GM18526 (cell line): ENCODE measurements around the gene CCDC195.

Experiments
- POLR2A ChIP-seq: IDR thresholded peaks from 3 replicates; pipeline ENCODE4 v1.6.1; 2011; ENCODE audit not compliant: insufficient read length; ENCODE audit errors: extremely low read depth

The CCDC195 gene

DNA sequence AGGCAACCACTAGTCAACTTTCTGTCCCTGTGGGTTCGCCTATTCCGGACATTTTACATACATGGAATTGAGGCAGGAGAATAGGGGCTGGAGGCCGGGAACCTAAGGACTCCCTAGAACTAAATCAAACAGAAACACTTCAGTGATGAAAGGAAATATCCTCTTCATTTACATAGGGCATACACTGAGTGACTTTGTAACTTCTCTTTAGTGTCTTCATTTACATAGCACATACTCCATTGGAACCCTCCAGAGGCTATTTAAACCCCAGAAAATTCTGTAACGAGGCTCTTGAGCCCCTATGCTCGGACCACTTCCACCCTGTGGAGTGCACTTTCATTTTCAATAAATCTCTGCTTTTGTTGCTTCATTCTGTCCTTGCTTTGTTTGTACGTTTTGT lies 56.5 kb downstream of the CCDC195 start:
- no peak for TF ChIP-seq POLR2A

DNA sequence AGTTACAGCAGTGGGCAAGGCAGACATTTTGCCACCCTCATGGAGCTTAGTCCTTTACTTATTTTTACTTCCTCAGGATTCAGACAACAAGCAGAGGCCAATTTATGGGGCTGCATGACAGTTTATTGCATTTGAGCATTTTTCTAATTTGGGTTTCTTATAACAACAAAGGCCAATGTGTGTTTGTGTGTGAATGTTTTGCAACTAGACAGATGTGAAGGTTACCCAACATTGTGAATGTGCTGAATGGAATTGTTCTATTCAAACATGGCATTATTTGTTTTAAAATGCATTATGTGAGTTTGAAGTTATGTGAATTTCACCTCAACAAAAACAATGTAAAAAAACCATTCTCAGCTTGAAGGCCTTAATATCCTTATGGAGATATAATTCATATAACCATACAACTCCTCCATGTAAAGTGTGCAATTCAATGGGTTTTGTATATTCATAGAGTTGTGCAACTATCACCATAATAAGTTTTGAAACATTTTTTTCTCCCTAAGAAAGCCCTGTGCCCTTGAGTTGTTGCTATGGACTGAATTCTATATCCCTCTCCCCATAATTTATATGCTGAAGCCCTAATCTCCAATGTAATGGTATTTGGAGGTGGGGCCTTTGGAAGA lies 57.3 kb downstream of the CCDC195 start:
- TF ChIP-seq POLR2A, result no peak

DNA sequence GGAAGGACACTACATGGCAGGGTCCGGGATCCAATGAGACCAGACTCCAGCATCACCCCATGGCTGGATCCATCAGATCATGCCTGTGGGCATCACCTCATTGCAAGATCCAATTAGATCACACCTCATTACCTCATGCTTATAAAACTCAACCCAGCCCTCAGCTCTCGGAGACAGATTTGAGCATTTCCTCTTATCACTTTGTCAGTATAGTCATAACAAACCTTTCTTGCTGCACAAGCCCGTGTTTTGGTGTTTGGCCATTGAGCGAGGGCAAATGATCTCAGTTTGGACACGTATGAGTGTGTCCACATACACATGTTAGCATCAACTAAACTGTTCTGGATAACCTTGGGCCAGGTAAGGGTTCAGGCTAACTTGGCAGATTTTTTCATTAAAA lies 58.8 kb downstream of the CCDC195 start:
- TF ChIP-seq POLR2A, result no peak

DNA sequence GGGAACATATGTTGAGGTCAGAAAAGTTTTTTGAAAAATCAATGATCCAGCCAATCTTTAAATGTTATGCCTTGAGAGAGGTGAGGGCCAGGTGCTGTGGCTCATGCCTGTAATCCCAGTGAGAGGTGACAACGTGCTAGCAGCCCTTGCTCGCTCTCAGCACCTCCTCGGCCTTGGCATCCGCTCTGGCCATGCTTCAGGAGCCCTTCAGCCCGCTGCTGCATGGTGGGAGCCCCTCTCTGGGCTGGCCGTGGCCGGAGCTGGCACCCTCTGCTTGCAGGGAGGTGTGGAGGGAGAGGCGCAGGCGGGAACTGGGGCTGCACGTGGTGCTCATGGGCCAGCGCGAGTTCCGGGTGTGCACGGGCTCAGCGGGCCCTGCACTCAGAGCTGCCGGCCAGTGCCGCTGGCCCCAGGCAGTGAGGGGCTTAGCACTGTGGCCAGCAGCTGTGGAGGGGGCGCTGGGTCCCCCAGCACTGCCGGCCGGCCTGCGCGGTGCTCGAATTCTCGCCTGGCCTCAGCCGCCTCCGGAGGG lies 61.1 kb downstream of the CCDC195 start:
- no peak for TF ChIP-seq POLR2A
